Amniotic stem cell (primary cell): ENCODE measurements around the gene RBBP7.
A peak's percentile ranks its signal among the peaks of the same experiment; 100 is the strongest.

Source experiments
- DNase-seq: peaks from one replicate; lab custom pipeline; 2025; lab: John Stamatoyannopoulos, UW

Gene RBBP7

GRCh38 chrX:16870095-16870861, at the start of gene RBBP7:
Gene RBBP7 (minus strand): TSS chrX:16870362. CDS start chrX:16870053, 309 bp downstream.
- DNase-seq, result peak; percentile 88

- DNase-seq, result no peak
Measured at GRCh38 chrX:16918979-16919378, 48.8 kb upstream of the RBBP7 start.

GRCh38 chrX:16917120-16917519, 47.0 kb upstream of the RBBP7 start:
- DNase-seq, result no peak

- DNase-seq, result no peak
Measured at GRCh38 chrX:16916561-16916960, 46.4 kb upstream of the RBBP7 start.

GRCh38 chrX:16914058-16914457, 43.9 kb upstream of the RBBP7 start:
- DNase-seq, result no peak

- DNase-seq, result no peak
Measured at GRCh38 chrX:16910376-16910775, 40.2 kb upstream of the RBBP7 start.

- no peak for DNase-seq
Measured at GRCh38 chrX:16903274-16904022, 33.3 kb upstream of the RBBP7 start.

- DNase-seq, result no peak
Measured at GRCh38 chrX:16897445-16897844, 27.3 kb upstream of the RBBP7 start.

- DNase-seq, result peak; percentile 79
Measured at GRCh38 chrX:16892504-16893362, 22.6 kb upstream of the RBBP7 start.

- DNase-seq, result no peak
Measured at GRCh38 chrX:16885628-16886027, 15.5 kb upstream of the RBBP7 start.

- no peak for DNase-seq
Measured at GRCh38 chrX:16883487-16883804, 13.3 kb upstream of the RBBP7 start.

- DNase-seq, result peak; percentile 11
Measured at GRCh38 chrX:16882702-16883486, 12.7 kb upstream of the RBBP7 start.

GRCh38 chrX:16882169-16882568, 12.0 kb upstream of the RBBP7 start:
- no peak for DNase-seq

- DNase-seq, result no peak
Measured at GRCh38 chrX:16876696-16877095, 6.5 kb upstream of the RBBP7 start.

- no peak for DNase-seq
Measured at GRCh38 chrX:16874458-16875095, 4.4 kb upstream of the RBBP7 start.

GRCh38 chrX:16873106-16873505, 2.9 kb upstream of the RBBP7 start:
- no peak for DNase-seq

GRCh38 chrX:16870862-16871815, 977 bp upstream of the RBBP7 start:
- DNase-seq, result peak; percentile 25

- no peak for DNase-seq
Measured at GRCh38 chrX:16869393-16870094, 618 bp downstream of the RBBP7 start.

GRCh38 chrX:16868920-16869319, 1.2 kb downstream of the RBBP7 start:
- DNase-seq, result no peak

- DNase-seq, result no peak
Measured at GRCh38 chrX:16867947-16868346, 2.2 kb downstream of the RBBP7 start.
